ENCODE measurements around the gene B4GALNT1. TPM values are rescaled to one million over a fixed set of nuclear protein-coding genes. Genes with fewer than 3 reads are reported as not detected.

The B4GALNT1 gene
- total and polyA plus RNA-seq, 9 of the 15 experiments (the other 6 are each of a cell fraction or from before 2014, with no cell fraction given), result 1.0 to 32.2 (median 9.8) TPM

DNA sequence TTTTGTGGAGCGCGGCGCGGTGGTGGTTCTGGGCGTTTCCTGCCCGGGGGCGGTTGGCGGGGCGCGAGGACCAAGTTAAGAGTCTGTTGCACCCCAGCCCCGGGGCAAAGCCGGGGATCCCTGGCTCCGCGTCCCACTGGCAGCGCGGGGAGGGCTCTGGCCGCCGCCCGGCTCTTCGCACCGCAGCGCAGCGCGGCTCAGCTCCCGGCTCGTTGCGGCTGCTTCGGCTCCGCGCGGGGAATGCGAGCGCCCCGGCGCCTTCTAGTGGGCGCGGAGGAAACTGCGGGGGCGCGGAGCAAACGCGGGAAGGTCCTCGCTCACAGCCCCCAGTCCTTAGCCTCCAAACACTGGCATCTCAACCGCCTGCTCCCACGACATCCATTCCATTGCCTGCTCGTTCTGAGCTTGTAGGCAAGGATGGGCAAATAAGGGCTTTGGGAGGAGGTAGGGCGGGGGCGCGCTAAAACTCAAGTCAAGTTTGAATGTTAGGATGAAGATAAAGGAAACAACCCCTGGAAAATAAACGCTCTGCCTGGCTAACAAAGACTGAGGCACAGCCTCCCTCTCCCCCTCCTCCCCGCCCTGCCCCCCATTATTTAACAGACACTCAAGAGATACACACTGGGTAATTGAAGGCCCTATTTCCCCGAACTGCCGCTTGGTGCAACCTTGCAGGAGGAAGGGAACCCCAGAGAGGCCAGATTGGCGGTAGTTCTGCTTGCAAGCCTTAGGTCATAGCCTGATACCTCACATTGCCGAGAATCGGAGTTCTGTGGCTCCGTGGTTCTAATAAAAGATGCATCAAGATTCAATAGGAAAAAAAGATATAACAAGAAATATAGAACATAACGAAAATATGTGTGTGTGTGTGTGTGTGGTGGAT is at the start of gene B4GALNT1 (continued):
- TF ChIP-seq STAT5A (IDR thresholded peaks at IDR 0.05; ENCODE audit: borderline replicate concordance, low read length), result no peak
- no peak for TF ChIP-seq ZNF75A (CRISPR knock-in tag; IDR thresholded peaks at IDR 0.05)
- TF ChIP-seq SREBF1 (IDR thresholded peaks at IDR 0.05; ENCODE audit: borderline replicate concordance, low read depth, low read length), result no peak
- TF ChIP-seq SNIP1 (IDR thresholded peaks at IDR 0.05; ENCODE audit: low read depth), result no peak
- TF ChIP-seq BDP1 (IDR thresholded peaks at IDR 0.05; ENCODE audit: insufficient read depth, insufficient read length), result no peak
- TF ChIP-seq POLR2H (tag; IDR thresholded peaks at IDR 0.05; ENCODE audit: low read depth), result no peak
- TF ChIP-seq DNMT1 (IDR thresholded peaks at IDR 0.05), result no peak
- no peak for TF ChIP-seq SPI1 (IDR thresholded peaks at IDR 0.05; ENCODE audit: borderline replicate concordance, low read depth, low read length)
- TF ChIP-seq ELK3 (CRISPR knock-in tag; IDR thresholded peaks at IDR 0.05), result no peak
- TF ChIP-seq, protein P1, sequence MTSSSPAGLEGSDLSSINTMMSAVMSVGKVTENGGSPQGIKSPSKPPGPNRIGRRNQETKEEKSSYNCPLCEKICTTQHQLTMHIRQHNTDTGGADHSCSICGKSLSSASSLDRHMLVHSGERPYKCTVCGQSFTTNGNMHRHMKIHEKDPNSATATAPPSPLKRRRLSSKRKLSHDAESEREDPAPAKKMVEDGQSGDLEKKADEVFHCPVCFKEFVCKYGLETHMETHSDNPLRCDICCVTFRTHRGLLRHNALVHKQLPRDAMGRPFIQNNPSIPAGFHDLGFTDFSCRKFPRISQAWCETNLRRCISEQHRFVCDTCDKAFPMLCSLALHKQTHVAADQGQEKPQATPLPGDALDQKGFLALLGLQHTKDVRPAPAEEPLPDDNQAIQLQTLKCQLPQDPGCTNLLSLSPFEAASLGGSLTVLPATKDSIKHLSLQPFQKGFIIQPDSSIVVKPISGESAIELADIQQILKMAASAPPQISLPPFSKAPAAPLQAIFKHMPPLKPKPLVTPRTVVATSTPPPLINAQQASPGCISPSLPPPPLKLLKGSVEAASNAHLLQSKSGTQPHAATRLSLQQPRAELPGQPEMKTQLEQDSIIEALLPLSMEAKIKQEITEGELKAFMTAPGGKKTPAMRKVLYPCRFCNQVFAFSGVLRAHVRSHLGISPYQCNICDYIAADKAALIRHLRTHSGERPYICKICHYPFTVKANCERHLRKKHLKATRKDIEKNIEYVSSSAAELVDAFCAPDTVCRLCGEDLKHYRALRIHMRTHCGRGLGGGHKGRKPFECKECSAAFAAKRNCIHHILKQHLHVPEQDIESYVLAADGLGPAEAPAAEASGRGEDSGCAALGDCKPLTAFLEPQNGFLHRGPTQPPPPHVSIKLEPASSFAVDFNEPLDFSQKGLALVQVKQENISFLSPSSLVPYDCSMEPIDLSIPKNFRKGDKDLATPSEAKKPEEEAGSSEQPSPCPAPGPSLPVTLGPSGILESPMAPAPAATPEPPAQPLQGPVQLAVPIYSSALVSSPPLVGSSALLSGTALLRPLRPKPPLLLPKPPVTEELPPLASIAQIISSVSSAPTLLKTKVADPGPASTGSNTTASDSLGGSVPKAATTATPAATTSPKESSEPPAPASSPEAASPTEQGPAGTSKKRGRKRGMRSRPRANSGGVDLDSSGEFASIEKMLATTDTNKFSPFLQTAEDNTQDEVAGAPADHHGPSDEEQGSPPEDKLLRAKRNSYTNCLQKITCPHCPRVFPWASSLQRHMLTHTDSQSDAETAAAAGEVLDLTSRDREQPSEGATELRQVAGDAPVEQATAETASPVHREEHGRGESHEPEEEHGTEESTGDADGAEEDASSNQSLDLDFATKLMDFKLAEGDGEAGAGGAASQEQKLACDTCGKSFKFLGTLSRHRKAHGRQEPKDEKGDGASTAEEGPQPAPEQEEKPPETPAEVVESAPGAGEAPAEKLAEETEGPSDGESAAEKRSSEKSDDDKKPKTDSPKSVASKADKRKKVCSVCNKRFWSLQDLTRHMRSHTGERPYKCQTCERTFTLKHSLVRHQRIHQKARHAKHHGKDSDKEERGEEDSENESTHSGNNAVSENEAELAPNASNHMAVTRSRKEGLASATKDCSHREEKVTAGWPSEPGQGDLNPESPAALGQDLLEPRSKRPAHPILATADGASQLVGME (CRISPR knock-in tag; IDR thresholded peaks at IDR 0.05), result 0 out of 2 replicates have a peak, but pooled peaks have one; percentile 25
- TF ChIP-seq FOXP1 (CRISPR knock-in tag; IDR thresholded peaks at IDR 0.05), result no peak
- TF ChIP-seq, protein P2, sequence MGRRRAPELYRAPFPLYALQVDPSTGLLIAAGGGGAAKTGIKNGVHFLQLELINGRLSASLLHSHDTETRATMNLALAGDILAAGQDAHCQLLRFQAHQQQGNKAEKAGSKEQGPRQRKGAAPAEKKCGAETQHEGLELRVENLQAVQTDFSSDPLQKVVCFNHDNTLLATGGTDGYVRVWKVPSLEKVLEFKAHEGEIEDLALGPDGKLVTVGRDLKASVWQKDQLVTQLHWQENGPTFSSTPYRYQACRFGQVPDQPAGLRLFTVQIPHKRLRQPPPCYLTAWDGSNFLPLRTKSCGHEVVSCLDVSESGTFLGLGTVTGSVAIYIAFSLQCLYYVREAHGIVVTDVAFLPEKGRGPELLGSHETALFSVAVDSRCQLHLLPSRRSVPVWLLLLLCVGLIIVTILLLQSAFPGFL (CRISPR knock-in tag; IDR thresholded peaks at IDR 0.05), result no peak
- TF ChIP-seq ILF3 (IDR thresholded peaks at IDR 0.05; ENCODE audit: borderline replicate concordance), result peak; percentile 45; the same call in 1 of the 2 replicates
- TF ChIP-seq GATAD2A (IDR thresholded peaks at IDR 0.05), result 0 out of 2 replicates have a peak, but pooled peaks have one; percentile 50
- TF ChIP-seq, protein P3, sequence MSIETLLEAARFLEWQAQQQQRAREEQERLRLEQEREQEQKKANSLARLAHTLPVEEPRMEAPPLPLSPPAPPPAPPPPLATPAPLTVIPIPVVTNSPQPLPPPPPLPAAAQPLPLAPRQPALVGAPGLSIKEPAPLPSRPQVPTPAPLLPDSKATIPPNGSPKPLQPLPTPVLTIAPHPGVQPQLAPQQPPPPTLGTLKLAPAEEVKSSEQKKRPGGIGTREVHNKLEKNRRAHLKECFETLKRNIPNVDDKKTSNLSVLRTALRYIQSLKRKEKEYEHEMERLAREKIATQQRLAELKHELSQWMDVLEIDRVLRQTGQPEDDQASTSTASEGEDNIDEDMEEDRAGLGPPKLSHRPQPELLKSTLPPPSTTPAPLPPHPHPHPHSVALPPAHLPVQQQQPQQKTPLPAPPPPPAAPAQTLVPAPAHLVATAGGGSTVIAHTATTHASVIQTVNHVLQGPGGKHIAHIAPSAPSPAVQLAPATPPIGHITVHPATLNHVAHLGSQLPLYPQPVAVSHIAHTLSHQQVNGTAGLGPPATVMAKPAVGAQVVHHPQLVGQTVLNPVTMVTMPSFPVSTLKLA (conservative IDR thresholded peaks at IDR 0.05), result peak in 1 of 2 experiments; percentile 60; a peak in 2 of 4 replicates
- TF ChIP-seq ETV1 (tag; conservative IDR thresholded peaks at IDR 0.05; ENCODE audit: low read depth), result no peak
